ENCODE measurements around the gene KDM7A.
"Not testable (repeated sequence)": the region's sequence is repeated elsewhere in the genome, so short reads cannot be mapped to it uniquely, and the experiment has no call there.

Gene KDM7A

GRCh38 chr7:140156460-140157080 lies 20.2 kb downstream of the KDM7A start:
- no peak for DNase-seq

DNA sequence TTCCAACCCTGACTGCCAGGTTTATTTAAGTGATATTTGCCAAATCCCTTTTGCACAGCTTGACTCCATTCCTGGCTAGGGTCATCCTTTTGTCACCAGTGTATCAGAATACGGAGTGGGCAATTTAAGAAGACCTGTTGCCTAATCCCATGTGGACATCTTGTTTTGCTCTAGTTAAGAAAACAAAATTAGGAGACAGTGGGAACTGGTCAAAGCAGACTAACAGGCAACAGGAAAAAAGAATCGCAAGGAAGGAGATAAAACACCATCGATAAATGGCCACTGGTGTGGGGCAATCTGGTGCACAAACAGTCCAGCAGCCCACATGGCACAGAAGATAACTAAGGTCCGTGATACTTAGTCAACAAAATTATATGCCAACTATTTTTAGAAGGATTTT lies 21.4 kb downstream of the KDM7A start:
- no peak for DNase-seq

DNA sequence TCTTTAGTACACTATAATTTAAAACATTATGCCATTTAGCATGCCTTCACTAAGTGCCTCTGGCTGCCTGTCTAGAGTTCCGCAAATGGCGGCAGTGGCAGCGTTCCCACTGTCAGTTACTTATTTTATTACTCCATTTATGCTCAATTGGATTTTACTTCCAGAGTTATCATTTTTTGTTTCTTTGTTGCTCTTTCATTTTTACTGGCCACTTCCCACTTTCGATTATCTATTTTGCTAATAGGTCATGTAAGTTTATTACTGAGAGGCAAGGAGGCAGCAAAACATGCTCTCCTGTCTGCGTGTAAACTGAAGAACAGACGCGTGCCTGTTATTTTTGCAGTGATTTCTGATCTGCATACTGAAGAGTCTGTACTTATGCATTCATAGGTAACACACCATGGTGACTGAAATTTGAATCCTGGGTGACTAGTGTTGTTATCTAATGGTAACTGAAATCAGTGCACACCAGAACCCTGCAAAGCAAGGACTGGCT lies 23.1 kb downstream of the KDM7A start:
- DNase-seq = no peak

DNA sequence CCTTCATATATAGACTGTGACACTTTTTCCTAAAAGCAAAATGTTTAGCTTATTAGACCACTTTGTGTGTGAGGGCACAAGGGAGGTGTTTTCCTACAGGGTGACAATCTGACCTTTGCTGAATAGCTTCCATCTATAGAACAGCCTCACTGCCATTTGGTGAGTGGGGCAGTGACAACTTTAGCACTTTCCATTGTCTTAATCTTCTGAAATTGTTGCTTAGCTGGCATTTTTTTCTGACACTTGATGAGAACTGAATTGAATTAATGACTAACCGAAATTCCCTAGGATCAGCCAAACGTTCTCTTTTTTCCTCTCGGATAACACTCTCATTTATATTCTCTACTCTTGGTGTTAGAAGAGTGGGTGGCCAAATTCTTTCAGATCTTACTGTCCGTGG lies 30.2 kb downstream of the KDM7A start:
- no peak for DNase-seq

DNA sequence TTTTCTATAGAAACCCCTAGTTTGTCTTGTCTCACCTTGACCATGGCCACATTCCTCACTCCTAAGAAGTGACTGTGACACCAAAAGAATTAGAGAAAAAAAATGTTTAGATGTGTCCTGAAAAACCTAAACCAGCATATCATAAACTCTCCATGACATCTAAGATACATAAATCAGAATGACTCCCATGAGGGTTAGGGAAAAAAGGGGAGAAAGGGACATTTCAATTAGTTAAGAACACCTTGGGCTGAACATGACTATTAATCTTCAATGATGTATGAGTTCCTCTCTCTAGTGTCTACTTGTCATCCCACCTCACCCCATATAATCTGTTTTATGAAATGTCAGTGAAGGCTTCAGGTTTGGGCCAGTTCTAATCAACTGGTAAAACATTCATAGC lies 31.1 kb downstream of the KDM7A start:
- DNase-seq = no peak

- no peak for DNase-seq
Observed at GRCh38 chr7:140144821-140145220, 32.0 kb downstream of the KDM7A start.

GRCh38 chr7:140143997-140144396 lies 32.8 kb downstream of the KDM7A start:
- DNase-seq = no peak

- DNase-seq = no peak
Observed at GRCh38 chr7:140142031-140142430, 34.8 kb downstream of the KDM7A start.

- no peak for DNase-seq
Observed at GRCh38 chr7:140141256-140141655, 35.5 kb downstream of the KDM7A start.

GRCh38 chr7:140137078-140137477 lies 39.7 kb downstream of the KDM7A start:
- DNase-seq = no peak

DNA sequence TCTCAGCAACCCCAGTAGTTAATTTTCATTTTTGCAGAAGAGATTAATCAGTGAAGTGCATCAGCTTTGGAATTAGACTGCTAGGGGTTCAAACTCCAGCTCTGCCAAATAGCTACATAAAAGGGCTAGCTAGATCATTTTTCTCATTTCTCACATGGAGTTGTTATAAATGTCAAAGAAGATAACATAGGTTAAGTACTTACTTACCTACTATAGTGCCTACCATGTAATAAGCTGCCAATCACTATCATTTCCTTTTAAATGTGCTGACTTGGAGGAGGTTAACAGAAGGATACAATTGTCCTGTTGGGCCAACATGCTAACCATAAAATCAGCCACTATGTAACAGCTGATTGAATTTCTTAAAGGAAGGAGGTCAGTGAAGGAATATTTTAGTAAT lies 40.7 kb downstream of the KDM7A start:
- no peak for DNase-seq

DNA sequence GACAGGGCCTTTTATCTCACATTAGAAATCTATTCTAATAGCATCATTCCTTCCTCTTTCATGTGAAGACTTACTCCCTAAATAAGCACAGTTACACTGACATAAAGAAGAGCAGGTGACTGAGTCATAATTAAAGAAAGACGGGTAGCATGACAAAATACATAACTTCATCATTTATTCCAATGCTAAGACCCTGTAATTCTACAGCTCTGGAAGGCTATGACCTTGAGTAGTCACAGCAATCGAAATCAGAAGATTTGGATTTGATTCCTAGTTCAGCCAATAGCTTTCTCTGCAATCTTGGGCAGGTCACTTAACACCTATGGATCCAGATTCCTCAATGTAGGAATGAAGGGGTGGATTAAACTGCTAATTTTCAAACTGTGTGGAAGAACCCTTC lies 42.7 kb downstream of the KDM7A start:
- no peak for DNase-seq

GRCh38 chr7:140127360-140128127 lies 49.2 kb downstream of the KDM7A start:
- DNase-seq = no peak

DNA sequence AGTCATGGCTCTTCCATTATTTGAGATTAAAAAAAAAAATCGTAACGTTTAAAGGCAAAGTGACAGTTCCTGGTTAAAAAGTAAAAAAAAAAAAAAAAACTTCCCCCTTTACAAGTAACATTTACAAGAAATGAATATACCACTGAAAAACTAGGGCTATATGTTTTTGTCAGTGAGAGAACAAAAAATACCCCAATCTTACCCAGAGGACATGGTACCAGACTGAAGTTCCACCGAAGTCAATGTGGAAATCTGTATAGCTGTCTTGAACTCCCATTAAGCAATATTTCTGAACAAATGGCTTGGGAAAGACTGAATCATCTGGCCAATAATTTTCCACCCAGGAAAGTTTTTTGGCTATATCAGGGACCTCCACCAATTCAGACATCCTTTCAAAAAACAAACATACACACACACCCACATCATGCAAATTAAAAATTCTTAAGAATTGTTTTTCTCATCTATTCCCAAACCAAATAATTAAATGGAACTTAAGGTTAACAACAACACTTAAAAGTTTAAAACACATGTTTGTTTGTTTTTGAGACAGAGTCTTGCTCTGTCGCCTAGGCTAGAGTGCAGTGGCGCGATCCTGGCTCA lies 50.2 kb downstream of the KDM7A start:
- no peak for DNase-seq

DNA sequence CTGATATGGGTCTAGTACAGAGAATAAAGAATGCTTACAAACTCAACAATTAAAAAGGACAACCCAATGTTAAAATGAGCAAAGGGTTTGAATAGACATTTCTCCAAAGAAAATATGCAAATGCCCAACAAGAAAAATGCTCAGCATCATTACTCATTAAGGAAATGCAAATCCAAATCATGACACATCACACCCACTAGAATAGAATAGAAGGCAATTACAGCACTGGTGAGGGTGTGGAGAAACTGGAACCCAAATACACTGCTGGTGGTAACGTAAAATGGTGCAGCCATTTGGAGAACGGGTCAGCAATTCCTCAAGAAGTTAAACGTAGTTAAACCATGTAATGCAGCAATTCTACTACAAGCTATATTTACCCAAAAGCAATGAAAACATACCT lies 53.8 kb downstream of the KDM7A start:
- DNase-seq = no peak

GRCh38 chr7:140121326-140121725 lies 55.5 kb downstream of the KDM7A start:
- no peak for DNase-seq

DNA sequence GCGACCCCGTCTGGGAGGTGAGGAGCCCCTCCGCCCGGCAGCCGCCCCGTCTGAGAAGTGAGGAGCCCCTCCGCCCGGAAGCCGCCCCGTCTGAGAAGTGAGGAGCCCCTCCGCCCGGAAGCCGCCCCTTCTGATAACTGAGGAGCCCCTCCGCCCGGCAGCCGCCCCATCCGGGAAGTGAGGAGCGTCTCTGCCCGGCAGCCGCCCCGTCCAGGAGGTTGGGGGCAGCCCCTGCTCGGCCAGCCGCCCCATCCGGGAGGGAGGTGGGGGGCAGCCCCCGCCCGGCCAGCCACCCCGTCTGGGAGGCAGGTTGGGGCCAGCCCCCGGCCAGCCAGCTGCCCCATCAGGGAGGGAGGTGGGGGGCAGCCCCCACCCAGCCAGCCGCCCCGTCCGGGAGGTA lies 62.0 kb downstream of the KDM7A start:
- not testable (repeated sequence) for DNase-seq

GRCh38 chr7:140108777-140109176 lies 68.0 kb downstream of the KDM7A start:
- DNase-seq = not testable (repeated sequence)

GRCh38 chr7:140096459-140096858 lies 80.3 kb downstream of the KDM7A start:
- no peak for DNase-seq

GRCh38 chr7:140093375-140093774 lies 83.4 kb downstream of the KDM7A start:
- no peak for DNase-seq

DNA sequence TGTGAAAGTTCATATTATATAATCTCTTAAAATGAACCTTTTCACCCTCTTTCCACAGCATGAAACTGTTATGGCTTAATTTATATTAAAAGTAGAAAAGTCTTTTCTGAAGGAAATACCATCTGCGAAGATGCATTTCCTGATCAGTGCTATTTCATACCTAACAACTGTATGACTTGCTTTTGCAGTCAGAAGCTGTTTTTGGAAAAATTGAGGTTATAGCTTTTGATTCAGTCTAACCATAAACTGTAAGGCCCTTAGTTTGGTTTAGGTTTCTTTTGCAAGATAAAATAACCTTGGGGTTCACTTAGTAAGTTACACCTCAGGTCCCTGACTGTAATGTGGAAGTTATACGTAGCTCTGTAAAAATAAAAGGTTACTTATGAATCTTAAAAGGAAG lies 91.3 kb downstream of the KDM7A start:
- DNase-seq = no peak

- DNase-seq = no peak
Observed at GRCh38 chr7:140084972-140085371, 91.8 kb downstream of the KDM7A start.

DNA sequence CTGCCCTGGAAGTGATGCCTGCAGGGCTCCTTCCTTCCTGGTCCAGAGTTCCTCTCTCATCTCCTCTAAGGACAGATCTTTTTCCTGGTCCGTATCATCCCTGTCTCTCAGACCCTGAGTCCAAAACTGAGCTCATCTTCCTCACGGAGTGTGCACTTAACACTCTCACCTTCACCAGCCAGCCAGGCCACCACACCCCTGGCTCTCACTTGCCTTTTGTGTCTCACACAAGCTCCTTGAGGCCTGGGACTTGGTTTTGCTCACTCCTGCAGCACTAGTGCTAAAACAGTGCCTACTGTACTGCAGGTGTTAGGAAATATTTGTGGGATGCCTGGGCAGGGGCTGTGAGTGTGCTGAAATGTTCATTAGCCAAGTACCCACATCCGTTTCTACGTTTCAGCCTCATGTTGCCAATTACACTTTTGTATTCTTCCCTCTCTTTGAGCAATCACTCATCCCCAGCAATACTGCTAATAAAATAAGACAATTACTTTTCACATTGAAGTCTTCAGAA lies 92.6 kb downstream of the KDM7A start:
- DNase-seq = no peak

DNA sequence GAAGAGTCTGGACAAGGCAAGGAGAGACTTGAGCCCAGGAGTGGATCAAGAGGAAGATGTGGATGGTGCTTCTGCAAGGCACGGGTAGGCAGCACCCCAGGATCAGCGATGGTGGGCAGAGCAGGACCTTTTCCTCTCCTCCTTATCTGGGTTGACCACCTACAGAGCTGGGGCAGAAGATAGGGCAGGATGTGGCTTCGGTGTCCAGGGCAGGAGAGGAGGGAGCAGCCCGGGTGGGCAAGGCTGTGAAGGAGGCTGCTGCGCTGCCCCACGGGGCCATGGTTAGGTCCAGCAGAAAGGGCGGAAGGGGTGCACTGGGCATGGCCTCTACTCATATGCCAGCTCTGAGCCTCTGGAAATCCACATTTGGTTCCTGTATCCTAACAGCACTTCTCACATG lies 94.0 kb downstream of the KDM7A start:
- DNase-seq = no peak

Data from fibroblast of skin of abdomen (primary cell).